Upper lobe of left lung (tissue), 6 donors: ENCODE data around the gene ALG9. TPM values are rescaled to one million over a fixed set of nuclear protein-coding genes. Genes with fewer than 3 reads are reported as not detected.

Experiments used
- ATAC-seq, 2 donors: fragments of 200-7000 bp; cut with Tn5 transposase; one replicate each; pipeline ENCODE4 v1.9.1; 2022; ENCODE audit warnings: mild to moderate bottlenecking in 2 of 2, moderate library complexity in 2 of 2; ENCODE audit not compliant: low FRiP score in 2 of 2
- DNase-seq, 2 donors: peaks; one replicate each; pipeline ENCODE4 v3.0.0-alpha.2; 2019 to 2020
- H3K27ac ChIP-seq, 4 donors: fragments of 200-600 bp; sonication (generic); one replicate each; pipeline ENCODE4 v1.5.1; 2016 to 2019
- H3K27me3 ChIP-seq, 4 donors: fragments of 200-600 bp; sonication (generic); one replicate each; pipeline ENCODE4 v1.5.1; 2017 to 2019
- H3K36me3 ChIP-seq, 4 donors: fragments of 200-600 bp; sonication (generic); one replicate each; pipeline ENCODE4 v1.5.1; 2016 to 2019
- H3K4me1 ChIP-seq, 4 donors: fragments of 200-600 bp; sonication (generic); one replicate each; pipeline ENCODE4 v1.5.1; 2018 to 2019
- H3K4me3 ChIP-seq, 4 donors: fragments of 200-600 bp; sonication (generic); one replicate each; pipeline ENCODE4 v1.5.1; 2017 to 2019; ENCODE audit warnings: mild to moderate bottlenecking in 2 of 4, moderate library complexity in 1 of 4
- H3K9me3 ChIP-seq, 4 donors: fragments of 200-600 bp; sonication (generic); one replicate each; pipeline ENCODE4 v1.5.1; 2018 to 2019
- EP300 ChIP-seq, 4 donors: sonication (generic); formaldehyde crosslinking; IDR thresholded peaks; one replicate each; pipeline ENCODE4 v1.5.1; 2017; ENCODE audit warnings: antibody characterized with exemption in 4 of 4, control low read depth in 2 of 4
- POLR2A ChIP-seq, 4 donors: fragments of 450-650 bp; IDR thresholded peaks; one replicate each; pipeline ENCODE4 v1.5.1; 2016 to 2017; ENCODE audit warnings: antibody characterized with exemption in 4 of 4, mild to moderate bottlenecking in 2 of 4
- POLR2AphosphoS5 ChIP-seq, 2 donors: sonication (generic); formaldehyde crosslinking; IDR thresholded peaks; one replicate each; pipeline ENCODE4 v1.5.1; 2017; ENCODE audit warnings: antibody characterized with exemption in 2 of 2
- WGBS, 2 donors: methylation state at CpG; one replicate each; pipeline ENCODE4 v1.1.5; 2017 to 2018; 5-methylcytosine and 5-hydroxymethylcytosine counted together
- total RNA-seq, 6 donors: library from RNA; depleted of rRNA in 4 of 6; stranded (reverse); fragments of >200 nt in 4 of 6; gene quantifications; one replicate each; pipeline versions ENCODE4 v1.1.0 to v1.2.1, GENCODE V29; 2016 to 2021
- TF ChIP-seq, protein P1 (sequence below), 6 experiments: fragments of 450-650 bp in 4 of 6; fragments of 200-600 bp in 2 of 6; sonication (generic) in 2 of 6; IDR thresholded peaks; one replicate each; pipeline ENCODE4 v1.5.1; 2016 to 2019; ENCODE audit warnings: antibody characterized with exemption in 6 of 6
- donor health status: DM: no; HTN: no; CAD: no; lungs with moderate emphysema.
- donor health status: DM: no; HTN: yes; CAD: no; lungs with severe emphysema.

ALG9 gene
- total RNA-seq, 6 donors from 2014 or later: 15.7 to 34.8 (median 20.9) TPM

DNA sequence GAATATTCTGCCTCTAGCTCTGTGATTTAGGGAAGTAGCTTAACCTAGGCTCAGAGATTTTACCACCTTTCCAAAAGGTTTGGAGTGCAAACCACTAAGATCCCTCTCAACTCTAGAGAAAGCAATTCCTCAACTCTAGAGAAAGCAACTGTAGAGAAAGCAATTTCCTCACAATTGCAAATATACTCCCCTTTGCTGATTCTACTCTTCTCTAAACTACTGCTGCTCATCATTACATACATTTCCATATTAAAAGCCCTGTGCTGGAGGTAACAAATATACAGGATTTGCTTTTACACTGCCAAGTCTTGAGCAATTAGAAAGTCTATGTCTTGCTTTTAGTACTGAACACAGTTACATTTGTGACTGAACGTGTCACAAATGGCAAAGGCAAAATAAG, 48.2 kb downstream of the ALG9 start:
- peaks cover 0 to 3% (median 0%) of the 10 kb centered on the region in 4 donors for H3K36me3 ChIP-seq
- peaks cover 21 to 28% (median 23%) of the 10 kb centered on the region in 4 donors for H3K4me1 ChIP-seq
- DNase-seq: no peak
- no peak overlapping the region for H3K4me3 ChIP-seq
- ATAC-seq: no peak
- H3K27ac ChIP-seq: no peak overlapping the region
- TF ChIP-seq, protein P1, sequence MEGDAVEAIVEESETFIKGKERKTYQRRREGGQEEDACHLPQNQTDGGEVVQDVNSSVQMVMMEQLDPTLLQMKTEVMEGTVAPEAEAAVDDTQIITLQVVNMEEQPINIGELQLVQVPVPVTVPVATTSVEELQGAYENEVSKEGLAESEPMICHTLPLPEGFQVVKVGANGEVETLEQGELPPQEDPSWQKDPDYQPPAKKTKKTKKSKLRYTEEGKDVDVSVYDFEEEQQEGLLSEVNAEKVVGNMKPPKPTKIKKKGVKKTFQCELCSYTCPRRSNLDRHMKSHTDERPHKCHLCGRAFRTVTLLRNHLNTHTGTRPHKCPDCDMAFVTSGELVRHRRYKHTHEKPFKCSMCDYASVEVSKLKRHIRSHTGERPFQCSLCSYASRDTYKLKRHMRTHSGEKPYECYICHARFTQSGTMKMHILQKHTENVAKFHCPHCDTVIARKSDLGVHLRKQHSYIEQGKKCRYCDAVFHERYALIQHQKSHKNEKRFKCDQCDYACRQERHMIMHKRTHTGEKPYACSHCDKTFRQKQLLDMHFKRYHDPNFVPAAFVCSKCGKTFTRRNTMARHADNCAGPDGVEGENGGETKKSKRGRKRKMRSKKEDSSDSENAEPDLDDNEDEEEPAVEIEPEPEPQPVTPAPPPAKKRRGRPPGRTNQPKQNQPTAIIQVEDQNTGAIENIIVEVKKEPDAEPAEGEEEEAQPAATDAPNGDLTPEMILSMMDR (IDR thresholded peaks at IDR 0.05): no peak
- TF ChIP-seq EP300 (IDR thresholded peaks at IDR 0.05): no peak
- no peak for TF ChIP-seq POLR2A (IDR thresholded peaks at IDR 0.05)
- H3K27me3 ChIP-seq: no peaks in the 10 kb centered on the region
- 92 to 97% methylated on average over 1 of the region's 1 CpG for WGBS, 2 donors
- H3K9me3 ChIP-seq: no peaks in the 10 kb centered on the region

DNA sequence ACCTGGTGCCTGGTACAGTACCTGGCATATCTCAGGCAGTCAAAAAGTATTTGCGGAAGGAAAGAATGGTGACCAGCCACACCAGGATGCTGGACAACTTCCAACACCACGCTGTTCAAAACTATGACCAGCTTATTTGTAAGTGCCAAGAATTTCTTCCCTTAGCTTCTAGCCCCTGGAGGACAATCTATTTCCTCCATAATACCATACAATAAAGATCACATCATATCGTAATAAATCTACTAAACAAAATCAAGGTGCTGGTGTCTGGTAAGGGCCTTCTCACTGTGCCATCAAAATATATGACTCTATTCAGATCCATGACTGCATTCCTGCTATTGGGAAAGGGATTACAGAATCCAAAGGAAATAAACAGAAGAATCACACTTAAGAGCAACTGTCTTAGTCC, 51.5 kb downstream of the ALG9 start:
- Histone ChIP-seq H3K27me3 (no peaks in the 10 kb centered on the region), H3K4me1 (peaks cover 21 to 28% (median 23%) of the 10 kb centered on the region in 4 donors), H3K36me3 (no peaks in the 10 kb centered on the region), H3K27ac (peak overlapping the region; percentile 63 to 82 (median 69)), H3K4me3 (no peak overlapping the region), H3K9me3 (no peaks in the 10 kb centered on the region)
- WGBS, 2 donors: 44 to 55% methylated on average over 3 of the region's 3 CpGs
- ATAC-seq: peak in 1 of 2 donors; percentile 46
- TF ChIP-seq EP300 (IDR thresholded peaks at IDR 0.05) (no peak), POLR2AphosphoS5 (IDR thresholded peaks at IDR 0.05) (no peak), POLR2A (IDR thresholded peaks at IDR 0.05) (no peak)
- TF ChIP-seq, protein P1 (IDR thresholded peaks at IDR 0.05): no peak
- DNase-seq: no peak

DNA sequence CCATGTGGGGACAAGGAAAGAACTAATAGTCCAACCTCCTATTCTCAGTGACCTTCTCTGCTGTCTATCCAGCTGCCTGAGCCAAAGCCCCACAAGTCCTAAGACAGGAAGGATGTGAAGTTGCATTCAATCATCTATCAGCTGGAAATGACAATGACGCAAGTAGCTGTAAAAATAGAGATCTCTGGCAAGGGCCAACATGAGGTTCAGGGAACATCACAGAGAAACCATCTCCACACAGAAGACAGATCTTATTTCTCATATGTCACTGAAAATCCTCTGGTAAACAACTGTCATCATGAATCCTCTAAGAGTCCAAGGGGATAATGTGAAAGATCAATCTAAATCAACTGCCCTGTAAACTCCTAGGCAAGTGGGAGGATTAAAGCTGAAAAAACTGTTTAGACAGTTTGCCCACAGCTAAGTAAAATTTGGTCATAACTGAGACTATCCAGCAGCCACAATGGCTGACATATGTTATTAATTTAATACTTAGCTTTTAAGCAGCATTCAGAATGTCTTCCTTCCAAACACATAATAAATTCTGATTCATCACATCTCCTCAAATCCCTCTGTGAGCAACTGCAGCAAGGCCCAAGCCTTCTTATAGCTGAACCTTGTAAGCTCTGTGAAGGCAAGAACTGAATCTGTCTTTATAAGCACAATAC, 52.1 kb downstream of the ALG9 start:
- Histone ChIP-seq H3K4me3 (no peak overlapping the region), H3K4me1 (peaks cover 21 to 32% (median 23%) of the 10 kb centered on the region in 4 donors), H3K9me3 (no peaks in the 10 kb centered on the region), H3K36me3 (no peaks in the 10 kb centered on the region), H3K27me3 (no peaks in the 10 kb centered on the region), H3K27ac (peak overlapping the region; percentile 63 to 82 (median 69))
- TF ChIP-seq POLR2AphosphoS5 (IDR thresholded peaks at IDR 0.05): peak; percentile 52 to 72
- peak in 2 of 4 donors; percentile 33 to 77 for TF ChIP-seq EP300 (IDR thresholded peaks at IDR 0.05)
- TF ChIP-seq, protein P1 (IDR thresholded peaks at IDR 0.05): no peak
- TF ChIP-seq POLR2A (IDR thresholded peaks at IDR 0.05): no peak
- peak; percentile 73 to 86 for ATAC-seq
- WGBS, 2 donors: 33 to 40% methylated on average over 1 of the region's 1 CpG
- DNase-seq: no peak

DNA sequence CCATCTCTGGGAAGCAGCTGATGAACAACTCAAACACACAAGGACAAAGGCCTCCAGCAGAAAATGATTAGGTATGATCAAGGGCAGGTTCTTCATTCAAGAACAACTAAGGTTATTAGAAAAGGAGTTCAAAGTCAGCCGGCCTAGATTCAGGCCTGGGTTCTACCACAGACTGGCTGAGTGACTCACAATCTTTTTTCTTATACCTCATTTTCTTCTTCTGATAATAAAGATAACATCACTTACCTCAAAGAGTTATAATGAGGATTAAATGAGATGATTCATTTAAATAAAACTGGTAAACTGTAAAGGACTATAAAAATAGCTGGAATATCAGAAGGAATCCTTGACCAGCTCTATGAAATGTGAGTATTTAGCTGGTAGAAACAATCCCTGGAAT, 55.9 kb downstream of the ALG9 start:
- DNase-seq (no peak), ATAC-seq (no peak)
- Histone ChIP-seq H3K36me3 (peaks cover 0 to 2% (median 0%) of the 10 kb centered on the region in 4 donors), H3K4me1 (peaks cover 11 to 23% (median 16%) of the 10 kb centered on the region in 4 donors), H3K27me3 (no peaks in the 10 kb centered on the region), H3K4me3 (no peak overlapping the region), H3K9me3 (no peaks in the 10 kb centered on the region), H3K27ac (no peak overlapping the region)
- 100% methylated on average over 1 of the region's 1 CpG for WGBS, 2 donors
- TF ChIP-seq POLR2A (IDR thresholded peaks at IDR 0.05) (no peak), EP300 (IDR thresholded peaks at IDR 0.05) (no peak), POLR2AphosphoS5 (IDR thresholded peaks at IDR 0.05) (no peak)
- TF ChIP-seq, protein P1 (IDR thresholded peaks at IDR 0.05): no peak
